PC-3 (cell line): ENCODE results near the gene PUS7.

Source experiments
- EZH2 ChIP-seq: fragments of 300-600 bp; sonication (generic); IDR thresholded peaks from one replicate; pipeline ENCODE4 v1.6.1; 2017; ENCODE audit warnings: antibody characterized with exemption, mild to moderate bottlenecking, low read length; ENCODE audit not compliant: unreplicated experiment
- EZH2phosphoT487 ChIP-seq: fragments of 300-600 bp; sonication (generic); IDR thresholded peaks from 2 replicates; pipeline ENCODE4 v1.6.1; 2018; ENCODE audit warnings: mild to moderate bottlenecking, antibody characterized with exemption, low read length, borderline replicate concordance
- TF ChIP-seq, protein P1 (sequence below): fragments of 300-600 bp; sonication (generic); conservative IDR thresholded peaks from 2 replicates; pipeline ENCODE4 v1.5.1; 2017; ENCODE audit warnings: antibody characterized with exemption, low read depth, mild to moderate bottlenecking, low read length

DNA sequence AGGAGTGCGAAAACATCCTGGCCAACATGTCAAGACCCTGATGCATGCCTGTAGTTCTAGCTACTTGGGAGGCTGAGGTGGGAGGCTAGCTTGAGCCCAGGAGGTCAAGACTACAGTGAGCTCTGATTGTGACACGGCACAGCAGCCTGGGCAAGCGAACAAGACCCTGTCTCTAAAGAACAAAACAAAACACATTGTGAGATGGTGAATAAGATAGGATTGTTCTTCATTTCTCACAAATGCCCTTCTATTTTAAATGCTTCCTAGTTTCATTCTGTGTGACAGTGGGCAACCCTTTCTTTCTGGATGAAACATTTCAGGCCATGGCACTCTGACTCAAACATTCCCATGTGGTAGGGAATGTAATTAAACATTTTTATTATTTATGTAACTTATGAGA is 45.8 kb upstream of the PUS7 start:
- TF ChIP-seq, protein P1, sequence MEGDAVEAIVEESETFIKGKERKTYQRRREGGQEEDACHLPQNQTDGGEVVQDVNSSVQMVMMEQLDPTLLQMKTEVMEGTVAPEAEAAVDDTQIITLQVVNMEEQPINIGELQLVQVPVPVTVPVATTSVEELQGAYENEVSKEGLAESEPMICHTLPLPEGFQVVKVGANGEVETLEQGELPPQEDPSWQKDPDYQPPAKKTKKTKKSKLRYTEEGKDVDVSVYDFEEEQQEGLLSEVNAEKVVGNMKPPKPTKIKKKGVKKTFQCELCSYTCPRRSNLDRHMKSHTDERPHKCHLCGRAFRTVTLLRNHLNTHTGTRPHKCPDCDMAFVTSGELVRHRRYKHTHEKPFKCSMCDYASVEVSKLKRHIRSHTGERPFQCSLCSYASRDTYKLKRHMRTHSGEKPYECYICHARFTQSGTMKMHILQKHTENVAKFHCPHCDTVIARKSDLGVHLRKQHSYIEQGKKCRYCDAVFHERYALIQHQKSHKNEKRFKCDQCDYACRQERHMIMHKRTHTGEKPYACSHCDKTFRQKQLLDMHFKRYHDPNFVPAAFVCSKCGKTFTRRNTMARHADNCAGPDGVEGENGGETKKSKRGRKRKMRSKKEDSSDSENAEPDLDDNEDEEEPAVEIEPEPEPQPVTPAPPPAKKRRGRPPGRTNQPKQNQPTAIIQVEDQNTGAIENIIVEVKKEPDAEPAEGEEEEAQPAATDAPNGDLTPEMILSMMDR, result no peak
- TF ChIP-seq EZH2, result no peak
- TF ChIP-seq EZH2phosphoT487, result no peak
